Endothelial cell of hepatic sinusoid (primary cell): ENCODE measurements around the gene SPAG9.

Experiments used
- in situ Hi-C: cut with HindIII; loops from 2 replicates; pipeline ENCODE4 v1.10.0; 2017; ENCODE audit warnings: low sequenced_read_pairs

Gene SPAG9

DNA sequence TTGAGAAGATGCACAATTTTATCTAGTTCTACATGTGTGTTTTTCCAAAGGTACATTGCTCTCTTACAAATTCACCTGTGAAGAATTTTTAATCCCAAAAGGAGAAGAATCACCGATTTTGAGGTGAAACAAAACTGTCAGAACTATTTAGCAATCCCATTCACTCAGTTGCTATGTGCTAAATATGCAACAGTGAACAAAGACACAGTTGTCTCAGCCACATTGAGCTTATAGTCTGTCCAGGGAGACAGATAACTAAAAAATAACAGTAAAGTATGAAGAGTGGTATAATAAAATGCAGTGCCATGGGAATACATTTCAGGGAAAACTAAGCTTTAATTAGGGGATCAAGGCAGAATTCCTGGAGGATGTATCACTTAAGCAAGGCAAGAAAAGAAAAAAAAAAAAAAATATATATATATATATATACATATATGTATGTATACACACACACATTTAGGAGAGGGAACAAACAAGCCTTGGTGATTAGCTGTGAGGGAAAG lies 110.4 kb downstream of the SPAG9 start:
- in situ Hi-C loops = no loop called here

GRCh38 chr17:51006601-51007000 lies 114.1 kb downstream of the SPAG9 start:
- in situ Hi-C loops = no loop called here

DNA sequence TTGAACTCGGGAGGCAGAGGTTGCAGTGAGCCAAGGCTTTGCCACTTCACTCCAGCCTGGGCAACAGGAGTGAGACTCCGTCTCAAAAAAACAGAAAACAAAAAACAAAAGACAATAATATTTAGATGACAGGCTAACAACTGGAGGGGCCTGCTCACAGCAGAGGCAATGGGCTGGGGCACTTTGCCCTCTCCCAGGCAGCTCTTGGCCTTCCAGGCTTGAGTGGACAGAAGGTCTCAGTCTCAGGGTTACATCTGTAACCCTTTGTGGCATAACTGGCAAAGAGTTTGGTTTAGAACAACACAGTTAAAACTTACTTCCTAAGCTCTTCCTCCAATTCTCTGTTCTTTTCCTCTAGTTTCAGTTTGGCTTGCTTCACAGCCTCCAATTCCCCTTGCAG lies 114.9 kb downstream of the SPAG9 start:
- in situ Hi-C loops = no loop called here

- in situ Hi-C loops = no loop called here
Measured at GRCh38 chr17:51004249-51004648, 116.4 kb downstream of the SPAG9 start.

DNA sequence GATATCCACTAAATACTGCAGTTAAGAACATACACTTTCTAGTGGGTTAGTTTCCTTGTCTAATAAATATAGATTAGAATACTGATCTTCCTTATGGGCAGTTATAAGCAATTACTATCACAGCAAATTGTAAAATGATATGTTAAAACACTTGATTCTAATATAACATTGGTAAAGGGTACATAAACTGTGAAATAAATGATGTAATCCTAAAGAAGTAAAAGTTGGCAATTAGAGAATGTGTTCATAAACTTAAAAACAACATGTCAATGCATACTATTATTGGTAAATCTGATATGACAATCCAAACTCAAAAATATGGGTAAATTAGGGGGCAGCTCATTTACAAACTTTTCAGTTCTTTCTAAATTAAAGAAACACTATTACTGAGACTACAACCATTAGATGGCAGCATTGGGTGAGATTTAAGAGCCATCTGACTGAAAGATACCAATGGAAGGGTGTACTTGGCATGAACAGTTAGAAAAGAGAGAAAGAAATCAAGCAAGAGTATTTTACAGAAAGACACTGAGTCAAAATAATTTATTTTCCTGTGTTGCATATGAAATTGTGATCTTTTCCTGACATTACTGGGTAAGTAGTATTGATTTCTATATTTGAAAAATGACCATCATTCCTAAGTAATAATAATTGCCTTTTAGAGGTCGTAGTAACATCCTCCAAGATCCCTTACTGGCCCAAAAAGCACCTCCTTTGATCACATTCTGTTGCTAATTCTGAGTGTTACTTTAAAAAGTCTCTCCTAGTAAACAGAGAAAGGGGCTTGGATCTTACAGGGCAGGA lies 119.6 kb downstream of the SPAG9 start:
- in situ Hi-C loops = no loop called here

- in situ Hi-C loops = no loop called here
Measured at GRCh38 chr17:50995668-50996067, 125.0 kb downstream of the SPAG9 start.

- in situ Hi-C loops = no loop called here
Measured at GRCh38 chr17:50993544-50993943, 127.1 kb downstream of the SPAG9 start.

DNA sequence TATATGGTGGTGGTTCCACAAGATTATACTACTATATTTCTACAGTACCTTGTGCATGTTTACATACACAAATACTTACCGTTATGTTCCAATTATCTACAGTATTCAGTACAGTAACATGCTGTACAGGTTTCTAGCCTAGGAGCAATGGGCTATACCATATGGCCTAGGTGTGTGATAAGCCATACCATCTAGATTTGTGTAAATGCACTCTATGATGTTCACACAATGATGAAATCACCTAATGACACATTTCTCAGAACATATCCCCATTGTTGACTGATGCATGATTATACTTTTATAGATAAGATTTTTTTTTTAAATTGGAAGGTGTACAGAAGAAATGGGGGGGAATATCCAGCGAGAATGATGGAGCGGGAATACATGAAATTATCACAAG lies 131.5 kb downstream of the SPAG9 start:
- in situ Hi-C loops = no loop called here

- in situ Hi-C loops = no loop called here
Measured at GRCh38 chr17:50988427-50988826, 132.2 kb downstream of the SPAG9 start.

- in situ Hi-C loops = no loop called here
Measured at GRCh38 chr17:50986989-50987660, 133.5 kb downstream of the SPAG9 start.

- in situ Hi-C loops = no loop called here
Measured at GRCh38 chr17:50981279-50981678, 139.4 kb downstream of the SPAG9 start.

GRCh38 chr17:50979524-50979927 lies 141.1 kb downstream of the SPAG9 start:
- in situ Hi-C loops = no loop called here

- in situ Hi-C loops = no loop called here
Measured at GRCh38 chr17:50977487-50978159, 143.0 kb downstream of the SPAG9 start.

GRCh38 chr17:50976951-50977472 lies 143.7 kb downstream of the SPAG9 start:
- in situ Hi-C loops = no loop called here

DNA sequence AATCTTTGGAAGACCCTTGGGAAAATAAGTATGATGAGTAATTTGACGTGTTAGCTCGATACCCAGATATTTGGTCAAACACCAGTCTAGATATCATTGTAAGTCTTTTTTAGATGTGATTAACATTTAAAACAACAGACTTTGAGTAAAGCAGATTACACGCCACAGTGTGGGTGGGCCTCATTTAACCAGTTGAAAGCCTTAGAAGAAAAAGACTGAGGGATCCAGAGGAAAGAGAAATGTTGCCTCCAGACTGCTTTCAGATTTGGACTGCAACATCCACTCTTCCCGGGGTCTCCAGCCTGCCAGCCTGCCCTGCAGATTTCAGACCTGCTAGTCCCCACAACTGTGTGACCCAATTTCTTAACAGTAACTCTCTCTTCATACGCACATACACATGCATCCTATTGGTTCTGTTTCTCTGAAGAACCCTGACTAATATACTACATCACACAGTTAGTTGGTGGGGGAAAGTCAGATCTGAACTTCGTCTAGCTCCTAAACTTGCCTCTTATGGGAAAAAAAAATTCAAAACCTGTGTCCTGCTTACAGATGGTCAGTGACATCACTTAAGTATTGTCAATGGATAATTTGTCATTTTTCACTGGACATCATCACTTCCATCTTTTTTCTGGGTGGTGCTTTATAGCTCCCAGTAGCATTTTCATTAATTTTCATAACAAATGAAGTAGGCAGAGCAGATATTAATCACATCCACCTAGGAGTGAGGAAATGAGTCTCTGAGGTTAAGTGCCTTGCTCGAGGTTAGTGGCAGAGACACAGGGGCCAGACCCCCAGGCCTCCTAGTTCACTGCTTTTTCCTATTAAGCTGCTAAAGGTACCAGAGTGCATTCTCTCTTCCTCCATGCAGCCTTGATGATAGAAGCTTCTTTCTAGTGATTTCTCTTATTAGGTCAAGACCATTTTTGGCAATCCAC lies 146.8 kb downstream of the SPAG9 start:
- in situ Hi-C loops = no loop called here

- in situ Hi-C loops = no loop called here
Measured at GRCh38 chr17:50972577-50972976, 148.1 kb downstream of the SPAG9 start.

- in situ Hi-C loops = no loop called here
Measured at GRCh38 chr17:50967795-50968194, 152.9 kb downstream of the SPAG9 start.

- in situ Hi-C loops = no loop called here
Measured at GRCh38 chr17:50966163-50966666, 154.5 kb downstream of the SPAG9 start.

- in situ Hi-C loops = no loop called here
Measured at GRCh38 chr17:50963139-50963538, 157.5 kb downstream of the SPAG9 start.
